HCT116 (cell line): ENCODE measurements around the gene SEMA3E. TPM values are rescaled to one million over a fixed set of nuclear protein-coding genes. Genes with fewer than 3 reads are reported as not detected.

Experiments
- ATAC-seq: fragments of 200-7000 bp; cut with Tn5 transposase; 2 replicates; pipeline ENCODE4 v1.9.1; 2020; ENCODE audit warnings: mild to moderate bottlenecking, moderate library complexity
- BruUV-seq: library from RNA; stranded (reverse); fragments of 400-500 nt; replicated peaks from 2 replicates; lab custom pipeline; 2021; lab: Mats Ljungman, UMichigan
- CTCF ChIA-PET: fragments of 300-600 bp; sonication (Branson Sonifier 250); formaldehyde crosslinking; loops from one replicate; lab custom pipeline; 2021; ENCODE audit warnings: antibody characterized with exemption; lab: Charles Lee
- POLR2A ChIA-PET: fragments of 300-600, 350-600 bp; sonication (Branson Sonifier 250); formaldehyde crosslinking; loops from one replicate; lab custom pipeline; 2021; ENCODE audit warnings: antibody characterized with exemption; lab: Charles Lee
- RAD21 ChIA-PET, 2 experiments: fragments of 300-600 bp; sonication (Branson Sonifier 250); formaldehyde crosslinking; loops; one replicate each; lab custom pipeline; 2023; ENCODE audit warnings: low total read pairs in 2 of 2; ENCODE audit not compliant: uncharacterized antibody in 2 of 2, unreplicated experiment in 2 of 2, low non-redundant PET in 1 of 2; lab: Charles Lee
- DNase-seq: peaks from one replicate; pipeline ENCODE4 v3.0.0-alpha.2; 2010; ENCODE audit warnings: low read depth, low spot score
- H2AFZ ChIP-seq: fragments of 200-600 bp; shearing (Covaris generic), sonication (generic); 2 replicates; pipeline ENCODE4 v1.6.1; 2017; ENCODE audit warnings: low read depth, mixed run types, mixed read lengths, antibody characterized with exemption, low read length; ENCODE audit not compliant: poor library complexity, severe bottlenecking
- H3K27ac ChIP-seq: 2 replicates; pipeline ENCODE4 v1.5.1; 2012; ENCODE audit warnings: low read depth, low read length
- H3K27me3 ChIP-seq: fragments of 200-600 bp; sonication (generic); 2 replicates; pipeline ENCODE4 v1.6.1; 2016; ENCODE audit warnings: mixed run types, low read length, mixed read lengths; ENCODE audit not compliant: insufficient read depth
- H3K36me3 ChIP-seq, 2 experiments: fragments of 200-500 bp in 1 of 2; fragments of 200-600 bp in 1 of 2; sonication (Bioruptor generic) in 1 of 2; sonication (generic) in 1 of 2; 2 replicates each; pipeline versions ENCODE4 v1.5.1 to v1.6.1; 2014 to 2016; ENCODE audit warnings: low read length in 2 of 2, inconsistent platforms in 1 of 2, mixed read lengths in 1 of 2, mixed run types in 1 of 2; ENCODE audit not compliant: insufficient read depth in 2 of 2, control insufficient read depth in 1 of 2
- H3K4me1 ChIP-seq, 2 experiments: fragments of 200-600 bp in 1 of 2; sonication (generic) in 1 of 2; 2 replicates each; pipeline versions ENCODE4 v1.5.1 to v1.6.1; 2012 to 2017; ENCODE audit warnings: low read length in 2 of 2, inconsistent platforms in 1 of 2, mild to moderate bottlenecking in 1 of 2, mixed read lengths in 1 of 2, mixed run types in 1 of 2, moderate library complexity in 1 of 2; ENCODE audit not compliant: insufficient read depth in 2 of 2, control insufficient read depth in 1 of 2
- H3K4me2 ChIP-seq: fragments of 200-600 bp; sonication (generic); 2 replicates; pipeline ENCODE4 v1.6.1; 2017; ENCODE audit warnings: mixed run types, low read length, mixed read lengths
- H3K4me3 ChIP-seq, 2 experiments: fragments of 200-600 bp in 1 of 2; sonication (generic) in 1 of 2; replicated peaks in 1 of 2; 2 replicates each; pipeline ENCODE4 v1.5.1; 2011 to 2016; ENCODE audit warnings: low read length in 2 of 2, control low read depth in 1 of 2, low read depth in 1 of 2, mild to moderate bottlenecking in 1 of 2, mixed read lengths in 1 of 2, mixed run types in 1 of 2
- H3K79me2 ChIP-seq: fragments of 200-600 bp; sonication (generic); 2 replicates; pipeline ENCODE4 v1.6.1; 2017; ENCODE audit warnings: mild to moderate bottlenecking, mixed run types, low read length, moderate library complexity, mixed read lengths; ENCODE audit not compliant: insufficient read depth
- H3K9ac ChIP-seq: fragments of 200-600 bp; sonication (generic); 2 replicates; pipeline ENCODE4 v1.6.1; 2016; ENCODE audit warnings: low read length, mixed read lengths
- H3K9me2 ChIP-seq: fragments of 200-600 bp; sonication (generic), shearing (Covaris generic); 2 replicates; pipeline ENCODE4 v1.6.1; 2017; ENCODE audit warnings: mixed run types, mild to moderate bottlenecking, moderate library complexity; ENCODE audit not compliant: insufficient read depth
- H3K9me3 ChIP-seq, 2 experiments: fragments of 200-500 bp in 1 of 2; fragments of 200-600 bp in 1 of 2; sonication (Bioruptor generic) in 1 of 2; sonication (generic) in 1 of 2; 2 replicates each; pipeline ENCODE4 v1.6.1; 2014 to 2017; ENCODE audit warnings: low read length in 2 of 2, mixed read lengths in 2 of 2, inconsistent platforms in 1 of 2, low read depth in 1 of 2, mild to moderate bottlenecking in 1 of 2, mixed run types in 1 of 2, moderate library complexity in 1 of 2; ENCODE audit not compliant: control insufficient read depth in 1 of 2, insufficient read depth in 1 of 2
- H4K20me1 ChIP-seq: fragments of 200-600 bp; sonication (generic), shearing (Covaris generic); 2 replicates; pipeline ENCODE4 v1.6.1; 2017; ENCODE audit warnings: mixed run types, mild to moderate bottlenecking, moderate library complexity; ENCODE audit not compliant: insufficient read depth
- CEBPB ChIP-seq: IDR thresholded peaks from 2 replicates; pipeline ENCODE4 v1.6.1; 2012; ENCODE audit warnings: low read depth
- CTCF ChIP-seq, 3 experiments: fragments of 200-600 bp in 1 of 3; sonication (generic) in 1 of 3; IDR thresholded peaks in 2 of 3; conservative IDR thresholded peaks in 1 of 3; 2 replicates each; pipeline ENCODE4 v1.5.1; 2012 to 2017; ENCODE audit warnings: low read depth in 2 of 3, low read length in 2 of 3, antibody characterized with exemption in 1 of 3, borderline replicate concordance in 1 of 3, control low read depth in 1 of 3, mild to moderate bottlenecking in 1 of 3, mixed read lengths in 1 of 3, mixed run types in 1 of 3, moderate library complexity in 1 of 3; ENCODE audit not compliant: insufficient read depth in 1 of 3
- ELF1 ChIP-seq: IDR thresholded peaks from 2 replicates; pipeline ENCODE4 v1.6.1; 2012; ENCODE audit warnings: low read depth, borderline replicate concordance
- FOSL1 ChIP-seq: IDR thresholded peaks from 2 replicates; pipeline ENCODE4 v1.6.1; 2012; ENCODE audit warnings: low read depth
- POLR2A ChIP-seq: IDR thresholded peaks from 2 replicates; pipeline ENCODE4 v1.7.0; 2011; ENCODE audit warnings: borderline replicate concordance; ENCODE audit not compliant: insufficient read depth, insufficient read length; ENCODE audit errors: extremely low read depth
- POLR2AphosphoS5 ChIP-seq: IDR thresholded peaks from 2 replicates; pipeline ENCODE4 v1.6.1; 2011; ENCODE audit warnings: mild to moderate bottlenecking, low read depth, low read length, moderate library complexity
- RAD21 ChIP-seq: IDR thresholded peaks from 2 replicates; pipeline ENCODE4 v1.6.1; 2012; ENCODE audit warnings: low read depth, mild to moderate bottlenecking
- REST ChIP-seq: IDR thresholded peaks from 2 replicates; pipeline ENCODE4 v1.6.1; 2012; ENCODE audit warnings: low read depth
- SIN3A ChIP-seq: IDR thresholded peaks from 2 replicates; pipeline ENCODE4 v1.6.1; 2012; ENCODE audit warnings: low read depth
- SRF ChIP-seq: IDR thresholded peaks from 2 replicates; pipeline ENCODE4 v1.6.1; 2012; ENCODE audit warnings: low read depth
- intact Hi-C: fragments of 100-400 bp; cut with micrococcal nuclease; formaldehyde crosslinking; loops from 2 replicates; pipeline ENCODE4 v1.10.0; 2022
- total RNA-seq: library from RNA; stranded (reverse); gene quantifications from one replicate; pipeline ENCODE4 v1.2.1, GENCODE V29; 2021; ENCODE audit not compliant: unreplicated experiment

Gene SEMA3E
- total RNA-seq, 1 experiment from 2014 or later, result 1.6 TPM

- Histone ChIP-seq H3K79me2 (no peaks in the 10 kb centered on the region), H3K27me3 (no peaks in the 10 kb centered on the region), H3K9me3 (no peaks in the 10 kb centered on the region), H3K4me3 (no peak overlapping the region), H3K27ac (no peak overlapping the region), H3K36me3 (no peaks in the 10 kb centered on the region), H3K9me2 (no peaks in the 10 kb centered on the region), H2AFZ (peak overlapping the region; percentile 56), H3K9ac (no peak overlapping the region), H3K4me2 (no peak overlapping the region), H4K20me1 (no peaks in the 10 kb centered on the region), H3K4me1 (no peaks in the 10 kb centered on the region)
- CTCF ChIA-PET, result no interaction called here
- RAD21 ChIA-PET, result no interaction called here
- ATAC-seq, result no peak
- intact Hi-C loops, result loop anchor here (1.0 kb wide), 1 partner anchor 290 kb away; no protein-coding TSS in a partner anchor
- no peak for DNase-seq
- no TSS peak for BruUV-seq
- POLR2A ChIA-PET, result no interaction called here
- TF ChIP-seq SRF (no peak), RAD21 (peak; percentile 28; the same call in 1 of the 2 replicates), REST (no peak), CEBPB (no peak), ELF1 (no peak), FOSL1 (no peak), CTCF (IDR thresholded peaks at IDR 0.05 in 2 of 3, conservative IDR thresholded peaks at IDR 0.05 in 1 of 3; ENCODE audit: borderline replicate concordance in 1 of 3, insufficient read depth in 1 of 3, low read depth in 2 of 3, low read length in 2 of 3) (peak in 2 of 3 experiments; percentile 17 to 45; a peak in 3 of 6 replicates), POLR2A (no peak), POLR2AphosphoS5 (no peak), SIN3A (no peak)
- TF ChIP-seq, all 23 proteins: peak for 2
Measured at GRCh38 chr7:83366629-83367028, 282.3 kb downstream of the SEMA3E start.
